Stimulated activated CD4-positive, alpha-beta T cell treated with anti-CD3 and anti-CD28 coated beads, Interleukin-12 subunit alpha, Interleukin-12 subunit beta, amount 100 ng/mL, for 4 hours (primary cell): ENCODE measurements around the gene ABCD4.
A peak's percentile ranks its signal among the peaks of the same experiment; 100 is the strongest.

Source experiments
- DNase-seq: peaks from one replicate; pipeline ENCODE4 v3.0.0-alpha.2; 2020

ABCD4 gene

DNA sequence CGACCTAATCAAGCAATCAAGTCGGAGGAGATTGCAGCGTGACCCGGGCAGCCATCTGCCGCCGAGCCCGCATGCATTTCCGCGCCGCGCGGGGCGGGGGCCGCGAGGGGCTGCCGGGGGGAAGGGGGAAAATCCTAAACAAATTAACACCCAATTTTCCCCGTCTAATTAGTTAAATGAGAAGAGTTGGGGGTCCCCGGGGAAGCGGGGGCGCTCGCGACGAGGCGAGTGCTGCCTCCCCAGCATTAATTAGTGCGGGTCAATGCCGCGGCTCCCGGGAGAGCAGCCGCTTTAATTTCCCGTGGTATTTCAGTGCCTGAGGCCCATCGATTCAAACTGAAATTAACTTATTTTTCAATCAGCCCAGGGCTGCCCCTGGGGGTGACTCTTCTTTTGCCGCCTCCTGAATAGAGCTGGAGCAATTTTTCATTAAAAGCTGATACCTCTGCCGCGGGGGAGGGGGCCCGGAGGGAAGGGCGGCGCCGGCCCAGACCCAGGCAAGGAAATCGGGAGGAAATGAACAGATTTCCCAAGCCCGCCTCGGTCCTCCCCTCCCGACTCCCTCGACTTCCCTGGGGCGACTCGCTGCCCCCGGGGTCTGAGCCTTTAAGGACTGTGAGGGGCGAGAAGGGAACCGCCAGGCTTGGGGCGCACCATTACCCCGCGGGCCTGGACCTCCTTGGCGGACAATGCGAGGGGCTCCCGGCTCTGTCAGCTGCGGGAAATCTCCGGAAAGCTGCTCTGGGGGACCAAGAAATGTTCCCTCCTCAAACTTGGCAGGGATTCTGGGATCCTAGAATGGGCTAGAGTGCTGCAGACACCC lies 44.6 kb downstream of the ABCD4 start:
- DNase-seq = no peak

DNA sequence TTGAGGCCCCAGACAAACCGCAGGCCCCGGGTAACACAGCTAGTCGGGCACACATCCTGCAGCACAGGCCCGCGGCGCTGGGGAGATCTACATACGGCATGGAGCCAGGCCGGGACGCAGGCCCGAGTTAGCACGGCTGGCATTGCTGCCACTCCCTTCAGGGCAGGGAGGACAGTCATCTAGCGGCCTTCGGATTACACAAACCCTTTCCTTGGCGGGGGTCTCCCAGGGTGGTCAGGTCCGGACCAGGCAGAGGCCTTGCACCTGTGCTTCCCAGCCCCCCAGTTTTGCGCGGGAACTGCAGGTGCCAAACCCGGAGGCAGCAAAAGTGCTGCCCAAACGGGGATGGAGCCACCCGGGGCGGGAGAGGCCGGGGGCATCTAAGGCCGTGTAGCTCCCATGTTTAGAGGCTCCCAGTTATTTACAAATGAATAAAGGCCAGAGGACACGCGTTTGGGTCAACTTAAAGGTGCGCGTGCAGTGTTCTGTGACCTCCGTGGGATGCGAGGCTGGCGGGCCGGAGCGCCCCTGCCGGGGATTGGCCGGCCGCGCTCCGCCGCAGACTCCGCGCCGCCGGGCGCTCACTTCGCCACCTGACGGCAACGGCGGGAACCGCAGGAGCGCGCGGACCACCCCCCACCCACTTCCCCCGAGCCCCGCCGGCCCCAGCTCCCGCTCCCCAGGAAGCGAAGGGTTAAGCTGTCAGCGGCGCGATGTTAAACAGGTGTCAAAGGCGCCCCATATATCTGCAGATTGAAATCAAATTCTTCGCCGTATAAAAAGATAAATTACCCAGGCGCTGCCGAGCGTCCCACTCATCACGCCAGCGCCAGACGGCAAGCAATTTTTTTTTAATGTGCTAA lies 45.4 kb downstream of the ABCD4 start:
- DNase-seq = peak; percentile 66

DNA sequence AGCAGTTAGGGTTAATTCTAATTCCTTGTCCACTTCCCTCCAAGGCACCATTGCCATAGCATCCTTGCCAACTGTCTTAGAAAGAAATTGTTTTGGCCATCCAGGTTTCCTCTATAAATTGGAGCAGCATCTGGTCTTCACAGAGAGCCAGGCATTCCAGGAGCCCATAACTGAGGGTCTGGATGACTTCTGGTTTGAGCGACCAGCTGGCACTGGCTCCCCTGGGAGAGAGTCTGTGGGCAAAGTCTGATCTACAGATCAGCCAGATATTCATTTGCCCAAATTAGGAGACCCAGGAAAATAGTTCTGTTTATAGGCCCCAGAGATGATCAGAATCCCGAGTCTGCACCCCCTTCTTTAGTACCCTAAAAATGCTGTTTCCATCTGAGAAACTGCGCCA lies 47.5 kb downstream of the ABCD4 start:
- DNase-seq = no peak

DNA sequence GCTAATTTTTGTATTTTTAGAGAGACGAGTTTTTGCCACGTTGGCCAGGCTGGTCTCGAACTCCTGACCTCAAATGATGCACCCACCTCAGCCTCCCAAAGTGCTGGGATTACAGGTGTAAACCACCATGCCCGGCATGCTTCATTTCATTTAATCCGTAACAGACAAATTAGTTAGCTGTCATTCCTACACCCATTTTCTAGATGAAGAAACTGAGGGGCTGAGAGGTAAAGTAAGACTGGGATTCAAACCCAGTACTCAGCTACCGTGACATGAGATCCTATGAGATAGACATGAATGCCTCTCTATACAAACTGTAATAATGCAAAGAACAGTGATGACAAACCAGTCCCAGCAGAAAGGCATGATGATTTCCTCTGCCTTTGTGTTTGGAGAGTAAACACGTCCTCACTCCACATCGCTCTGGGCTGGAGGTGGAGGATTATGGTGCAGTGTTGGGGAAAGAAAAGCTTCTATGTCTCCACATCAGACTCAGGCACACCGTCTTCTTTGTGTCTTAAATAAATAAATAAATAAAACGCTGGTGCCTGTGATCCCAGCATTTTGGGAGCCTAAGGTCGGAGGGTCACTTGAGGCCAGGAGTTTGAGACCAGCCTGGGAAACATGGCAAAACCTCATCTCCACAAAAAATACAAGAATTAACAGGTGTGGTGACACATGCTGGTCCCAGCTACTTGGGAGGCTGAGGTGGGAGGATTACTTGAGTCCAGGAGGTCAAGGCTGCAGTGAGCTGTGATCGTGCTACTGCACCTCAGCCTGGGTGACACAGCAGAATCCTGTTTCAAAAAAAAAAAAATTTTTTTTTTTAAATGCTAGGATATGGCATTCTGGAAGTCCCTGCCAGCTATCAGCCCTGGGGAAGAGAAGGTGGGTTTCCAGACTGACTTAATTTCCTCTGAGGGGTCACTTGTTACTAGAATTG lies 53.0 kb downstream of the ABCD4 start:
- DNase-seq = no peak

DNA sequence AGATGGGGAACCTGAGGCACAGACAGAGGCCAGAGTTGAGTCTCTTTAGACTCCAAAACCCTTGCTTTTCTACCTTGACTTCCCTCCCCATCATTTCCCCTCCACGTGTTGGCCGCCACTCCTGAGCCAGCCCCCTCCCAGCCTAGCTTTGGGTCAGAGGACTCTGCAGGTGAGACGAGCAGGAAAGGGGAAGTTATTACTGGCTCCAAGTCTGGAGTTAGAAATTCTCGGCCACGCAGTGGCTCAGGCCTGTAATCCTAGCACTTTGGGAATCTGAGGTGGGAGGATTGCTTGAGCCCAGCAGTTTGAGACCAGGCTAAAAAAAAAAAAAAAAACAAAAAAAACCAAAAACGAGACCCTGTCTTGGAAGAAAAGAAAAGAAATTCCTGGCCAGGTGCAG lies 54.7 kb downstream of the ABCD4 start:
- DNase-seq = no peak

DNA sequence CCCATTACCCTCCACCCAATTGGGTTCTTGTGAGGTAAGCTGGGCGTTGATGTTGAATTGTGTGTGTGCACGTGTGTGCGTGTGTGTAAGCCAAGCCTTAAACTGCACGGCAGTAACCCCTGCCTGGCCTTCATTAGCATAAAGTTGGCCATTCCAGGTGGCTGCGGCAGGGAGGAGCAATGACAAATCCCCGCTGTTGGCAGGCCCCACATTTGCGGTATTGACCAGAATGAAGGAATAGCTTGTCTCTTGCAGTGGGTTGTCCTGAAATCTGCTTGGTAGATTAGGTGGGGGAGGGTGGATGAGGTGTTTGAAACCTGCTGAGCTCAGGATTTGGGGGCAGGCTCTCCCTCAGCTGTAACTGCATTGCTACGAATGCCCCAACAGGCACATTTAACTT lies 56.2 kb downstream of the ABCD4 start:
- no peak for DNase-seq

DNA sequence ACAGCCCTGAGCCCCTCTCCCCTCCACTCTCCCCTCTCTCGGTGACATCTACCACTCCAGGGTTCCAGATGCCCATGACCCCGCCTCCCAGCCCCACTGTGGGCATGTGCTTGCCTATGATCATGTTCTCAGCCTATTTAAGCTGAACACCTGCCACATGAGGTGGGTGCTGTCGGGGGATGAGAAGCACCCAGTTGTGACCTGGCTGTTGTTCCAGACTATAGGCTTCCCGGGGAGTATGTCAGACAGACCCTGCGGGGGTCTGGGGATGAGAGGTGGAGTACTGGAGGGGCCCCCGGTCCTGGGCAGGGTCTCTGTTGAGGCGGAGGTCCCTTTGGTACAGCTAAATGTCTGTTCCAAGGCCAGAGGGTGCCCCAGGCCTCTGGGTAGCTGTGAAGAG lies 57.4 kb downstream of the ABCD4 start:
- DNase-seq = no peak

DNA sequence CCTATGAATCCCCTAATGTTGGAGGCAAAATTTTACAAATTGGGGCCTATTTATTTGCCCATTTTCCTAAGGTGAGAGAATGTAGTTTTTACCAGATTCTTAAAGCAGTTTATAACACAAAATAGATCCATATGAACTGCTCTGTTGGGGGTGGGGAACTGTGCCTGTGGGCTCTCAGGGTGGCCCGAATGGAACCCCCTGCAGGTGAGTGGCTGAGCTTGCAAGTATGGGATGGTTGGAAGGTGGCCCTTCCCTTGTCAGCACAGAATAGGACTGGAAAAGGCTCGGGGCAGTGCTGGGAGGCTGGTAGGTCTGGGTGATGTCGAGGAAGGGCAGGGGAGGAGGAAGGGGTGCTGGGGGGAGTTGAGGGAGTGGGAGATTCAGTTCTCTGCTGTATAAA lies 58.6 kb downstream of the ABCD4 start:
- no peak for DNase-seq

DNA sequence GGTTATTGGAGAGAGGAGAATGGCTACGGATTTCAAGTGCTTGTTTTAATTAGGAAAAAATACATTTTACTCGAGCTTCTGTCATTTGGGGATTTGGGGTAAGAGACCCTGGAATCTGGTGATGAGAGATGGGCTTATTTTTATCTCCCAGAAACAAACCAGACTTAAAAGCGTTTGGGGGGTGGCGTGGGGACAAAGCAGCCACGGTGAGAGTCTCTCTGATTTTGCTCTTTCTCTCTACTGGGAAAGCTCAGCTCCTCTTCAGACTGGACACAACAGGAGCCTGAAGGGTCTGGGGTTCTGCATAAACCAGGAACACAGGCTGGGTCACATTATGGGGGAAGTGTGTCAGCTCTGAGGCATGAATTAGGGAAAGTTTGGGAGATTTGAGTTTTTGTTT lies 59.7 kb downstream of the ABCD4 start:
- no peak for DNase-seq

DNA sequence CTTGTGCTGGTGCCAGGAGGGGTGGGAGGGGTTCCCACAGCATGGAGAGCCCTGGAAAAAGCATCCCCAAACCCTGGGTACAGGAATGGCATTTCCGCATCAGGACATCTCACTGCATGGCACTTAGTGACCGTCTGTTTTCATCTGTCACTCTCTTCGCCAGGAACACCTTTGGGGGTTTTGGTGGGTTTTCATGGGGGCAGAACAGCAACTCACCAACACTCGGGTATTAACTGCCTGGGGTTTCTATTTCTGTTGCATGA lies 60.0 kb downstream of the ABCD4 start:
- no peak for DNase-seq

DNA sequence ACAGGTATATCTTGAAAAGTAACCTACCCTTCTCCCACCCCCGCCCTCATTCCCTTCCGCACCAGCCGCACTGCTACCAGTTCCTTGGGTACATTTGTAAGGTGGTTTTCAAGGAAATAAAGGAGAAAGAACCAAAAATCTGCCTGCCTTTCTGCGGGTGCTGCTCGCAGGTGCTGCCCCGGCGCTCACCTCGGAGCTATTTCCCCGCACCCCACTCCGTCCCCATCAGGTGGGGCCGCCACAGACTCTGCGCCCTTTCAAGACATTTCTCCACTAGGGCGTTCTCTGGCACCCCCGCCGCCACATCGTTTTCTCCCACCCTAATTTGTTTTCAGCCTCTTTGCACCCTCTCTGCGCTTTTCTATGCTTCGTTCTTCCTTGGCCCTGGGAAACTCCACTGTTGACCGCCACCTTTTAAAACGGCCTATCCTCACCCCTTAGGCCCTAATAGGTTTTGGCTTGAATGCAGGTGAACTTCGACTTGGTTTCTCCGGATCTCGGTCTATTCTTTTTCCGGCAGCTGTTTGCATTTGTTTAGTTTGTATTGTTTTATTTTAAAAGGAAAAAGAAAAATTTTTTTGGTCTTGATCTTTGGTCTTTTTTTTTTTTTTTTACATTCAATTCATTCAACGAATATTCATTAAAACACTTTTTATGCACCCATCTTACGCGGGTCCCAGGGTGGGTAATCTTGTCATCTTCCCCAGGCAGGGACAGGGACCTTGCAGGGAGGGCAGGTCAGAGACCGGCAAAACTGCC lies 60.5 kb downstream of the ABCD4 start:
- DNase-seq = no peak

DNA sequence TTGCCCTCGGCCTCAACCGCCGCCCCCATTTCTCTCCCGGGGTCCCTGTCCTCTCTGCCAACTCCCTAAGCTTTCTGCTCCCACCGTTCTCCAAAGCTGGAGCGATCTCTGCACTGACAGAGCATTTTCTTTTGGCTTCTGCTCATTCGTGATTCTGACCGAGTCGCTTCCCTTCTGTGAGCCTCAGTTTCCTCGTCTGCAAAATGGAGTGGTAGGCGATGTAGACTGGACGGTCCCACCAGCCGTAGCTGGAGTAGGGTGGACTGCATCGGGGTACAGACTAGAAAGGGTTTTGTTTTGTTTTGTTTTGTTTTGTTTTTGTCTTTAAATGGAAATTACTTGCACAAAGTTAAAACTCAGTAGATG lies 61.1 kb downstream of the ABCD4 start:
- no peak for DNase-seq

DNA sequence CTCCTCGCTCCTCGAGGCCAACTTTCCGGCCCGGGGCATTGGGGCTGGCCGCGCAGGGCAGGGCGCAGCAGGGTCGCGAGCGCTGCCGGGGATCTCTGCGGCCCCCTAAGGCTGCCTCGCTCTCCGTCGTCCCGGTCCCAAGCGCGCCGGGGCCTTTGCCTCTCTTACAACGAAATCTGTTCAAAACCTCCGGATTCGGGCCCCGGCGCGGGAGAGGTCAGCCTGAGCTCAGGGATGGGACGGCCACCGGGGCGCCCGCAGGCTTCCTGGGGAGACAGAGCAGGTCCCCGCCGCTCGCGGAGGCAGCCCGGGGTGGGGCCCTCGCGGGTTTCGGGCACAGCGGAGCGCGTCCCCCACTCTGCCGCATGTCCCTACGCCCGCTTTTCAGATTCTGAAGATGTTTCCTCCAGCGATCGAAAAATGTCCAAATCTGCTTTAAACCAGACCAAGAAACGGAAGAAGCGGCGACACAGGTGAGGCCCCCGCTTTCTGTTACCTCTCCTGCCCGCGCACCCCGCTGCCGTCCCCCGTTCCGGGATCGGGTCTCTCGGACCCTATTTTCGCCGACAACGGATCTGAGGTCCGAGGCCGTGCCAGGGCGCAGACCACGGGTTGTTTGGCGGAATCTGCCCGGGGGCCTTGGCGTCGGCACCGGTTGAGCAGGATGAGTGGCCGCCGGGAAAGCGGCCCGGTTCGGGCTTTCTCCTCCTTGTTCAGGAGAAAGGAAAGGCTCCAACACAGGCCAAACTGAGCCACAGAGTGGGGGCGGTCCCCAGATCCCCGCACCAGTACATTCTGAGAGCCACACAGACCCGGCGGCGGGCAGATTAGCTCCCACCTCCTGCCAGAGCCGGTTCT lies 61.7 kb downstream of the ABCD4 start:
- DNase-seq = no peak

DNA sequence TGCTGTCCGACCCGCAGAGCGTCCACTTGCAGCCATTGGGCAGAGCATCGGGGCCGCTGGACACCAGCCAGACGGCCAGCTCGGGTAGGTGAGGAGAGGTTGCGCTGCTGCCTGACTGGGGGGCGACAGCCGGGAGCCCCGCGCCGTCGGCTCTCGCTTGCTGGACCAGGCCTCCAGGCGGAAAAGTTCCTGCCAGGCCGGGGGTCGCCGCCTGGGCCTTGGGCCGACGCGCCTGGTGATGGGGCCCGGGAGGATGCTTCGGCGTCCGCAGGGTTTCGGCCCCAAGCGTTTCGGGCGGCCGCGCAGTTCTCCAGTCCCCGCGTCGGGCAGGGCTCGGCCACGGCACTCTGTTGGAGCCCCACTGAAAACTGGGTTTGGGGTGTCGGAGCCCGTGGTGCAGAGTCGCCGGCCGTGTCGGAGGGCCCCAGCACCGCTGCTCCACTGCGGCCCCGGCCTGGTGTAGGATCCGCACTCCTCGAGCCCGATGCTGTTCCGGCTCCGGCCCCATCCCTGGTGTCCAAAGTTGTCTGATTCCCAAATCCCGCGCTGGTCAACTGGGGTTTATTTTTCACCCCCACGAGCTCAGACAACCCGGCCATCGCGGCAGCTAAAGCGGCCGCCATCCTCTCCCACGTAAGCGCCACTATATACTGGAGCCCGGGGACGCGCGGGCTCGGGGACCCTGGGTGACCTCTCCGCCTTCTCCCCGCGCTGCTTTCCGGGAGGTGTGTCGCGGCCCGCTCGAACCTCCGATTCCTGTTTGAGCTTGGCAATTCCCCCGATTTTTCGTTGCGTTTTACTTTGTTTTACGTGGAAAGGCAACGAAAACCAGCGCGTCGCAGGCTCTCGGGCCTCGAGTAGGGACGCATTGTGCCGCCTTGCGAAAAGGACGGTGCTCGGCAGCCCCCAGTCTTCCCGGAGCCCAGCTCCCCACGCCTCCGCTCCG lies 62.6 kb downstream of the ABCD4 start:
- DNase-seq = no peak

DNA sequence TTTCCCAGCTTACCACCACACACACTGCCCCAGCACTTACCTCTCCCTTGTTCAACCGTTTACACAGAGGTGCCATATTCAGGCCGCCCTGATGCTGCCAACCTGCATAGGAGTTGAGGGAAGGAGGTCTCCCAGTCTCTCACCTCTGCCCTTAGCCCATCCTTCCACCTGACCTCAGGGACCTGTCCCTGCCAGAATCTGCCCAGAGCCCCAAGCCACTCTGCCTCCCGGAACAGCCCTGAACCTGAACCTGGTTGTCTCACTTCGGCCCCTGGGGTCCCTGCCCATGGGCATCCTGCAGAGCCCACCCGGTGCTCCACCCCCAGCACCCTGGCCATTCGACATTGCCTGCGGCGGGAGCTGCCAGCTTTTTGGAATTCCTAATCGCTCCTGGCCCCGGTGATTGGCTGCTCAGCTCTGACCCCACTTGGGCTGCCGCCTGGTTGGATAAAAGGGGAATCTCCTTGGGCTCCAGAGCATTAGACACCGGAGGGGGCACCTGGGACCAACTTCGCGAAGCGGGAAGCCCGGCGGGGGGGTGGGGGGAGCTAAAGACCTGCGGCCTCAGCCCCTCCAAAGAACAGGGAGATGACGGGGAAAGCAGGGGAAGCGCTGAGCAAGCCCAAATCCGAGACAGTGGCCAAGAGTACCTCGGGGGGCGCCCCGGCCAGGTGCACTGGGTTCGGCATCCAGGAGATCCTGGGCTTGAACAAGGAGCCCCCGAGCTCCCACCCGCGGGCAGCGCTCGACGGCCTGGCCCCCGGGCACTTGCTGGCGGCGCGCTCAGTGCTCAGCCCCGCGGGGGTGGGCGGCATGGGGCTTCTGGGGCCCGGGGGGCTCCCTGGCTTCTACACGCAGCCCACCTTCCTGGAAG lies 63.5 kb downstream of the ABCD4 start, which contains the start of gene VSX2:
TSS of gene VSX2 (plus strand) at position 476 of the 874 bp plus-strand sequence. CDS start at position 589, 113 bp downstream.
- DNase-seq = no peak

DNA sequence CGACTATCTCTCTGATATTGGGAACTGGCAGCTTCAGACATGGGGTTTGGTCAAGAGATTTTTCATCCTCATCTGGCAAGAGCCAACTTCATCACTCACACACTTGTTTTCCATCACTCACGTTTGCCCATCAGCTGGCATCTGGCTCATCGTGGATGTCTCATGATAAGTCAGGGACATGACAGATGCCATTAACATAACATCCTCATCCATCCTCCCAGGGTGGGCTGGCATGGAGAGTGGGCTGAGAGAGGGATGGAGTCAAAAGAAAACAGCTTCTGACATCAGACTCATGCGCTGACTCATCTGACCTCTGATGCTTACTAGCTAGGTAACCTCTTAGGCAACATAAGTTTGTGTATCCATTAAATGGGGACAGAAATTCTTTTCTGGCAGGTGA lies 65.3 kb downstream of the ABCD4 start:
- no peak for DNase-seq
